Thyroid gland (tissue), 4 donors: ENCODE results near the gene NUAK1. TPM values are rescaled to one million over a fixed set of nuclear protein-coding genes. Genes with fewer than 3 reads are reported as not detected.

ENCODE experiments used
- DNase-seq, 2 donors: peaks; one replicate each; pipeline ENCODE4 v3.0.0-alpha.2; 2019
- H3K27ac ChIP-seq, 3 donors: fragments of 200-600 bp; sonication (generic); 1 replicate in 2 of 3; 2 replicates in 1 of 3; pipeline ENCODE4 v1.5.1; 2016 to 2019; ENCODE audit warnings: mild to moderate bottlenecking in 1 of 3, moderate library complexity in 1 of 3
- H3K27me3 ChIP-seq: fragments of 200-600 bp; sonication (generic); one replicate; pipeline ENCODE4 v1.5.1; 2019
- H3K36me3 ChIP-seq, 2 donors: fragments of 200-600 bp; sonication (generic); one replicate each; pipeline ENCODE4 v1.5.1; 2016 to 2019
- H3K4me1 ChIP-seq, 2 donors: fragments of 200-600 bp; sonication (generic); one replicate each; pipeline ENCODE4 v1.5.1; 2017 to 2019
- H3K4me3 ChIP-seq, 3 donors: fragments of 200-600 bp; sonication (generic); replicated peaks in 1 of 3; 1 replicate in 2 of 3; 2 replicates in 1 of 3; pipeline ENCODE4 v1.5.1; 2016; ENCODE audit warnings: mild to moderate bottlenecking in 1 of 3
- H3K9me3 ChIP-seq: fragments of 200-600 bp; sonication (generic); one replicate; pipeline ENCODE4 v1.5.1; 2017
- CTCF ChIP-seq, 6 experiments: fragments of 200-600 bp in 3 of 6; fragments of 450-650 bp in 3 of 6; sonication (generic) in 3 of 6; IDR thresholded peaks; one replicate each; pipeline ENCODE4 v1.5.1; 2016 to 2019; ENCODE audit warnings: antibody characterized with exemption in 6 of 6, mild to moderate bottlenecking in 2 of 6, inconsistent platforms in 1 of 6, moderate library complexity in 1 of 6
- POLR2A ChIP-seq, 2 donors: fragments of 450-650 bp; IDR thresholded peaks; one replicate each; pipeline ENCODE4 v1.6.1; 2017; ENCODE audit warnings: antibody characterized with exemption in 2 of 2, mild to moderate bottlenecking in 2 of 2, moderate library complexity in 1 of 2
- WGBS, 2 donors: methylation state at CpG; one replicate each; pipeline ENCODE4 v1.1.5; 2017; 5-methylcytosine and 5-hydroxymethylcytosine counted together
- intact Hi-C: fragments of 100-400 bp; cut with DNase I; formaldehyde crosslinking; loops from one replicate; pipeline ENCODE4 v1.15.1; 2023
- total RNA-seq, 4 donors: library from RNA; depleted of rRNA; stranded (reverse); fragments of >200 nt; gene quantifications; one replicate each; pipeline ENCODE4 v1.2.3, GENCODE V29; 2016

The NUAK1 gene
- total RNA-seq, 4 donors from 2014 or later: 4.5 to 38.4 (median 10.6) TPM

GRCh38 chr12:106097011-106097410 lies 41.7 kb downstream of the NUAK1 start:
- H3K9me3 ChIP-seq: no peaks in the 10 kb centered on the region
- no peak overlapping the region for H3K4me3 ChIP-seq
- 80 to 89% methylated on average over 2 of the region's 2 CpGs for WGBS, 2 donors
- no peaks in the 10 kb centered on the region for H3K27me3 ChIP-seq
- TF ChIP-seq CTCF (IDR thresholded peaks at IDR 0.05) (no peak), POLR2A (IDR thresholded peaks at IDR 0.05) (no peak)
- intact Hi-C loops: no loop called here
- no peak overlapping the region for H3K27ac ChIP-seq
- peaks cover 0 to 9% of the 10 kb centered on the region in 2 donors for H3K4me1 ChIP-seq
- no peaks in the 10 kb centered on the region for H3K36me3 ChIP-seq
- no peak for DNase-seq

- TF ChIP-seq POLR2A (IDR thresholded peaks at IDR 0.05) (no peak), CTCF (IDR thresholded peaks at IDR 0.05) (no peak)
- WGBS, 2 donors: 59 to 63% methylated on average over 12 of the region's 12 CpGs
- Histone ChIP-seq H3K27ac (no peak overlapping the region), H3K27me3 (no peaks in the 10 kb centered on the region), H3K4me1 (peaks cover 4 to 9% of the 10 kb centered on the region in 2 donors), H3K9me3 (no peaks in the 10 kb centered on the region), H3K4me3 (no peak overlapping the region), H3K36me3 (no peaks in the 10 kb centered on the region)
- intact Hi-C loops: no loop called here
- DNase-seq: peak in 1 of 2 donors; percentile 28
Observed at GRCh38 chr12:106096376-106096775, 42.4 kb downstream of the NUAK1 start.

GRCh38 chr12:106094304-106094703 lies 44.5 kb downstream of the NUAK1 start:
- Histone ChIP-seq H3K27me3 (no peaks in the 10 kb centered on the region), H3K36me3 (no peaks in the 10 kb centered on the region), H3K4me3 (no peak overlapping the region), H3K27ac (no peak overlapping the region), H3K9me3 (no peaks in the 10 kb centered on the region), H3K4me1 (peaks cover 9 to 20% of the 10 kb centered on the region in 2 donors)
- intact Hi-C loops: no loop called here
- WGBS, 2 donors: 84 to 94% methylated on average over 5 of the region's 5 CpGs
- DNase-seq: no peak
- TF ChIP-seq CTCF (IDR thresholded peaks at IDR 0.05) (no peak), POLR2A (IDR thresholded peaks at IDR 0.05) (no peak)

GRCh38 chr12:106093246-106093645 lies 45.5 kb downstream of the NUAK1 start:
- Histone ChIP-seq H3K4me1 (peaks cover 9 to 25% of the 10 kb centered on the region in 2 donors), H3K27me3 (no peaks in the 10 kb centered on the region), H3K27ac (no peak overlapping the region), H3K36me3 (no peaks in the 10 kb centered on the region), H3K9me3 (no peaks in the 10 kb centered on the region), H3K4me3 (no peak overlapping the region)
- 68 to 72% methylated on average over 6 of the region's 6 CpGs for WGBS, 2 donors
- DNase-seq: no peak
- TF ChIP-seq POLR2A (IDR thresholded peaks at IDR 0.05): no peak
- TF ChIP-seq CTCF (IDR thresholded peaks at IDR 0.05): no peak
- intact Hi-C loops: no loop called here

- Histone ChIP-seq H3K4me1 (peaks cover 3 to 25% of the 10 kb centered on the region in 2 donors), H3K27me3 (no peaks in the 10 kb centered on the region), H3K36me3 (no peaks in the 10 kb centered on the region), H3K9me3 (no peaks in the 10 kb centered on the region), H3K4me3 (no peak overlapping the region), H3K27ac (peak overlapping the region; percentile 20 to 72 (median 48))
- no peak for DNase-seq
- 83% methylated on average over 6 of the region's 6 CpGs for WGBS, 2 donors
- TF ChIP-seq POLR2A (IDR thresholded peaks at IDR 0.05) (no peak), CTCF (IDR thresholded peaks at IDR 0.05) (no peak)
- intact Hi-C loops: no loop called here
Observed at GRCh38 chr12:106091446-106091820, 47.3 kb downstream of the NUAK1 start.
